ENCODE results near the gene NACC1.

DNA sequence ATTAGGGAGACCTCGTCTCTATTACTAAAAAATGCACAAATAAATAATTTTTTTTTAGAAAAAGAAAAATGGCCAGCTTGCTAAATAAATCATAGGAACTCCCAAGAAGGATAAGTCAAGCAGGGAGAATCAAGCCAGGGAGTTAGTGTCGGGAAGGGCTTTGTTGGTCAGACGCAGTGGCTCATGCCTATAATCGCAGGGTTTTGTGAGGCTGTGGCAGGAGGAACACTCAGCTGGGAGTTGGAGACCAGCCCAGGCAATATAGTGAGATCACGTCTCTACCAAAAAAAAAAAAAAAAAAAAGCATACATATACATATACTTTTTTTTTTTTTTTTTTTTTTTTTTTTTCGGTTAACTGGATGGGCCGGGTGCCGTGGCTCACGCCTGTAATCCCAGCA is 9.0 kb downstream of the NACC1 start:
- TF ChIP-seq POLR2A (IDR thresholded peaks at IDR 0.05) (no peak), POLR2AphosphoS5 (IDR thresholded peaks at IDR 0.05) (no peak)

All from stomach (tissue), 4 donors.